NCI-H1694 (cell line): Measurements from ENCODE around the gene RBM18.

Source experiments
- DNase-seq: peaks from one replicate; lab custom pipeline; 2025; lab: John Stamatoyannopoulos, UW

RBM18 gene

GRCh38 chr9:122264360-122265148 lies at the start of gene RBM18, which contains the start of gene MRRF:
TSS of gene RBM18 (minus strand) at chr9:122264840. CDS start at chr9:122261492, 3,348 bp downstream.
TSS of gene MRRF (plus strand) at chr9:122264882. CDS start at chr9:122270892, 6,010 bp downstream.
- peak; percentile 46 for DNase-seq

- DNase-seq: no peak
Measured at GRCh38 chr9:122314165-122314564, 49.5 kb upstream of the RBM18 start.

- DNase-seq: no peak
Measured at GRCh38 chr9:122309861-122310260, 45.2 kb upstream of the RBM18 start.

GRCh38 chr9:122307925-122308324 lies 43.3 kb upstream of the RBM18 start:
- DNase-seq: no peak

GRCh38 chr9:122307061-122307460 lies 42.4 kb upstream of the RBM18 start:
- DNase-seq: no peak

GRCh38 chr9:122302237-122303093 lies 37.8 kb upstream of the RBM18 start:
- DNase-seq: no peak

GRCh38 chr9:122297512-122297911 lies 32.9 kb upstream of the RBM18 start:
- no peak for DNase-seq

- DNase-seq: no peak
Measured at GRCh38 chr9:122294531-122294930, 29.9 kb upstream of the RBM18 start.

GRCh38 chr9:122291458-122291857 lies 26.8 kb upstream of the RBM18 start:
- no peak for DNase-seq

GRCh38 chr9:122287214-122287720 lies 22.6 kb upstream of the RBM18 start:
- no peak for DNase-seq

GRCh38 chr9:122286764-122287163 lies 22.1 kb upstream of the RBM18 start:
- DNase-seq: no peak

- no peak for DNase-seq
Measured at GRCh38 chr9:122281368-122281767, 16.7 kb upstream of the RBM18 start.

- no peak for DNase-seq
Measured at GRCh38 chr9:122277285-122277897, 12.8 kb upstream of the RBM18 start.

GRCh38 chr9:122276096-122276495 lies 11.5 kb upstream of the RBM18 start:
- DNase-seq: no peak

GRCh38 chr9:122274055-122274454 lies 9.4 kb upstream of the RBM18 start:
- no peak for DNase-seq

GRCh38 chr9:122268041-122268814 lies 3.6 kb upstream of the RBM18 start:
- no peak for DNase-seq

GRCh38 chr9:122265149-122265915 lies 692 bp upstream of the RBM18 start:
- no peak for DNase-seq

GRCh38 chr9:122263699-122264349 lies 816 bp downstream of the RBM18 start:
- no peak for DNase-seq

- no peak for DNase-seq
Measured at GRCh38 chr9:122262073-122262472, 2.6 kb downstream of the RBM18 start.

GRCh38 chr9:122261469-122261881 lies 3.2 kb downstream of the RBM18 start:
- no peak for DNase-seq
